ENCODE results near the gene RPUSD3. TPM values are rescaled to one million over a fixed set of nuclear protein-coding genes. Genes with fewer than 3 reads are reported as not detected.
A peak's percentile ranks its signal among the peaks of the same experiment; 100 is the strongest.

The RPUSD3 gene
- total RNA-seq, 1 experiment from 2014 or later: 53.2 TPM

DNA sequence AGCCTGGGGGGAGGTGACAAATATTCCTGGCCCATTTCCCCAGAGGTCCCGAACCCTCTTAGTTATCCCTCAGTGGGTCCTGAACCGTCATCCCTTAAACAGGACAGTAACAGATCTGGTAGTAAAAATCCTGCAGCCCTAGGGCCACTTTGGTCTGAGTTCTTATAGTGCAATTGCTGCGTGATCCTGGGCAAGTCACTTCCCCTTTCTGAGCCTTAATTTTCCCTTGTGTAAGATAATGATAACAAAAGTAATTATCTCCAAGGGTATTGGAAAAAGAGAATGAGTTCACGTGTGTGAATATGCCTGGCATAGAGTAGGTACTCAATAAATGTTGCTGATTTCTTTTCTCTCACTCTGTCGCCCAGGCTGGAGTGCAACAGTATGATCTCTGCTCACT lies 43.7 kb upstream of the RPUSD3 start:
- Histone ChIP-seq H3K4me3 (no peak overlapping the region), H4K20me1 (ENCODE audit: insufficient read depth) (no peaks in the 10 kb centered on the region), H2AFZ (no peak overlapping the region), H3K79me2 (ENCODE audit: low read depth) (peaks cover 21% of the 10 kb centered on the region), H3K36me3 (ENCODE audit: low read depth) (no peaks in the 10 kb centered on the region), H3K27ac (no peak overlapping the region), H3K9me2 (ENCODE audit: insufficient read depth) (no peaks in the 10 kb centered on the region), H3K4me1 (replicated peaks; ENCODE audit: insufficient read depth) (peaks cover 33% of the 10 kb centered on the region), H3K9me3 (ENCODE audit: insufficient read depth, low read depth) (no peaks in the 10 kb centered on the region), H3K4me2 (no peak overlapping the region), H3F3A (ENCODE audit: insufficient read depth, low read depth) (peaks cover 38% of the 10 kb centered on the region), H3K27me3 (ENCODE audit: insufficient read depth, low read depth) (no peaks in the 10 kb centered on the region)
- DNase-seq: no peak
- BruUV-seq (replicated peaks): no TSS peak
- POLR2A ChIA-PET (ENCODE audit: unreplicated experiment): no interaction called here
- intact Hi-C loops (cut with micrococcal nuclease; ENCODE audit: unreplicated experiment): no loop called here
- CTCF ChIA-PET: no interaction called here
- TF ChIP-seq, protein P1, sequence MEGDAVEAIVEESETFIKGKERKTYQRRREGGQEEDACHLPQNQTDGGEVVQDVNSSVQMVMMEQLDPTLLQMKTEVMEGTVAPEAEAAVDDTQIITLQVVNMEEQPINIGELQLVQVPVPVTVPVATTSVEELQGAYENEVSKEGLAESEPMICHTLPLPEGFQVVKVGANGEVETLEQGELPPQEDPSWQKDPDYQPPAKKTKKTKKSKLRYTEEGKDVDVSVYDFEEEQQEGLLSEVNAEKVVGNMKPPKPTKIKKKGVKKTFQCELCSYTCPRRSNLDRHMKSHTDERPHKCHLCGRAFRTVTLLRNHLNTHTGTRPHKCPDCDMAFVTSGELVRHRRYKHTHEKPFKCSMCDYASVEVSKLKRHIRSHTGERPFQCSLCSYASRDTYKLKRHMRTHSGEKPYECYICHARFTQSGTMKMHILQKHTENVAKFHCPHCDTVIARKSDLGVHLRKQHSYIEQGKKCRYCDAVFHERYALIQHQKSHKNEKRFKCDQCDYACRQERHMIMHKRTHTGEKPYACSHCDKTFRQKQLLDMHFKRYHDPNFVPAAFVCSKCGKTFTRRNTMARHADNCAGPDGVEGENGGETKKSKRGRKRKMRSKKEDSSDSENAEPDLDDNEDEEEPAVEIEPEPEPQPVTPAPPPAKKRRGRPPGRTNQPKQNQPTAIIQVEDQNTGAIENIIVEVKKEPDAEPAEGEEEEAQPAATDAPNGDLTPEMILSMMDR (conservative IDR thresholded peaks at IDR 0.05): no peak

DNA sequence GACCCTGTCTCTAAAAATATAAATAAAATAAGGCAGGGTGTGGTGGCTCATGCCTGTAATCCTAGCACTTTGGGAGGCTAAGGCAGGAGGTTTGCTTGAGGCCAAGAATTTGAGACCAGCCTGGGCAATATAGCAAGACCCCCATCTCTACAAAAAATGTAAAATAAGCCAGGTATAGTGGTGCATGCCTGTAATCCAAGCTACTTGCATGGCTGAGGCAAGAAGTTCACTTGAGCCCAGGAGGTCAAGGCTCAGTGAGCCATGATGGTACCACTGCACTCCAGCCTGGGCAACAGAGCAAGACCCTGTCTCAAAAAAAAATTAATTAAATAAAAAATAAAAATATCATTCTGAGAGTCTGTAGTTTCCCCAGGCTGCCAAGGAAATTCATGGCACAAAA lies 42.5 kb upstream of the RPUSD3 start:
- CTCF ChIA-PET: no interaction called here
- DNase-seq: no peak
- Histone ChIP-seq H3K27me3 (ENCODE audit: insufficient read depth, low read depth) (no peaks in the 10 kb centered on the region), H2AFZ (no peak overlapping the region), H3K79me2 (ENCODE audit: low read depth) (peaks cover 9% of the 10 kb centered on the region), H3F3A (ENCODE audit: insufficient read depth, low read depth) (peaks cover 33% of the 10 kb centered on the region), H3K4me1 (replicated peaks; ENCODE audit: insufficient read depth) (peaks cover 27% of the 10 kb centered on the region), H3K9me2 (ENCODE audit: insufficient read depth) (no peaks in the 10 kb centered on the region), H3K9me3 (ENCODE audit: insufficient read depth, low read depth) (no peaks in the 10 kb centered on the region), H3K27ac (no peak overlapping the region), H3K4me2 (no peak overlapping the region), H3K4me3 (no peak overlapping the region), H4K20me1 (ENCODE audit: insufficient read depth) (no peaks in the 10 kb centered on the region), H3K36me3 (ENCODE audit: low read depth) (no peaks in the 10 kb centered on the region)
- POLR2A ChIA-PET (ENCODE audit: unreplicated experiment): interaction anchor here (0.6 kb wide), 1 partner anchor 524 kb away, joined by 4 read pairs; no protein-coding TSS in a partner anchor
- BruUV-seq (replicated peaks): no TSS peak
- intact Hi-C loops (cut with micrococcal nuclease; ENCODE audit: unreplicated experiment): no loop called here
- TF ChIP-seq EZH2 (IDR thresholded peaks at IDR 0.05; ENCODE audit: low read depth): no peak
- TF ChIP-seq, protein P1 (conservative IDR thresholded peaks at IDR 0.05): no peak

DNA sequence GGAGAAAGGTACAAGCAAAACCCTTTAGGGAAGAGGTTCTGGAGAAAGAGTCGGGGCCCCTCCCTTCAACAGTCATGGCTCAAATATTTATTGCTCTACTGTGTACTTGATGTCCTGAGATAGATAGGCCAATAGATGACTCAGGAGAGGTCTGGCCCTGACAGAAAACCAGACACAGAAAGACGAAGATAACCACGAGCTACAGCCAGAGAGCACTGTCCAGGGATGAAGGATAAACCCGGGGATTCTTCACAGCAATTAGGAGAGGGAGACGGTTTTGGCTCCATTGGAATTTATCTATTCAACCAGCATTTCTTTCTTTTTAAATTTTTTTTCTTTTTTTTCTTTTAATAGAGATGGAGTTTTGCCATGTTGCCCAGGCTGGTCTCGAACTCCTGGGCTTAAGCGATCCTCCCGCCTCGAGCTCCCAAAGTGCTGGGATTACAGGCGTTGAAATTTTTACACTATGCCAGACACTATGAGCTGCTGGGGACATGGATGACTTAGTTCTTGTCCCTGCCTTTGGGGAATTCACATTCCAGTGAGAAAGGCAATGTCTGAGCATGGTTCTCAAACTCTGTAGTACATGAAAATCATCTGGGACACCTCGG lies 40.9 kb upstream of the RPUSD3 start:
- ChIA-PET POLR2A (ENCODE audit: unreplicated experiment) (interaction anchor here (0.6 to 0.7 kb wide), 2 partner anchors 81 to 92 kb away, joined by 3 to 4 read pairs; partner anchors contain the start of gene ARPC4), CTCF (interaction anchor here (0.6 kb wide), 1 partner anchor 10 kb away, joined by 8 read pairs; no protein-coding TSS in a partner anchor)
- Histone ChIP-seq H3K79me2 (ENCODE audit: low read depth) (no peaks in the 10 kb centered on the region), H3K9me2 (ENCODE audit: insufficient read depth) (no peaks in the 10 kb centered on the region), H3K4me3 (no peak overlapping the region), H3F3A (ENCODE audit: insufficient read depth, low read depth) (peaks cover 28% of the 10 kb centered on the region), H3K27me3 (ENCODE audit: insufficient read depth, low read depth) (no peaks in the 10 kb centered on the region), H4K20me1 (ENCODE audit: insufficient read depth) (no peaks in the 10 kb centered on the region), H3K27ac (peak overlapping the region; percentile 93), H3K4me2 (peak overlapping the region; percentile 73), H3K4me1 (replicated peaks; ENCODE audit: insufficient read depth) (peaks cover 29% of the 10 kb centered on the region), H3K9me3 (ENCODE audit: insufficient read depth, low read depth) (no peaks in the 10 kb centered on the region), H3K36me3 (ENCODE audit: low read depth) (no peaks in the 10 kb centered on the region), H2AFZ (no peak overlapping the region)
- TSS peak; percentile 99 for BruUV-seq (replicated peaks)
- intact Hi-C loops (cut with micrococcal nuclease; ENCODE audit: unreplicated experiment): loop anchor here (2.0 kb wide), 1 partner anchor 40 kb away; the partner anchor contains the start of gene RPUSD3
- TF ChIP-seq, protein P1 (conservative IDR thresholded peaks at IDR 0.05): no peak
- TF ChIP-seq EZH2 (IDR thresholded peaks at IDR 0.05; ENCODE audit: low read depth): no peak
- DNase-seq: peak; percentile 62 to 88
